Inferior parietal cortex (tissue), 1 donor: ENCODE results near the gene TBC1D3B.
"Not testable (repeated sequence)": the region's sequence is repeated elsewhere in the genome, so short reads cannot be mapped to it uniquely, and the experiment has no call there.

ENCODE experiments used
- DNase-seq: peaks from one replicate; pipeline ENCODE4 v3.0.0-alpha.2; 2016; ENCODE audit errors: extremely low spot score

The TBC1D3B gene

DNA sequence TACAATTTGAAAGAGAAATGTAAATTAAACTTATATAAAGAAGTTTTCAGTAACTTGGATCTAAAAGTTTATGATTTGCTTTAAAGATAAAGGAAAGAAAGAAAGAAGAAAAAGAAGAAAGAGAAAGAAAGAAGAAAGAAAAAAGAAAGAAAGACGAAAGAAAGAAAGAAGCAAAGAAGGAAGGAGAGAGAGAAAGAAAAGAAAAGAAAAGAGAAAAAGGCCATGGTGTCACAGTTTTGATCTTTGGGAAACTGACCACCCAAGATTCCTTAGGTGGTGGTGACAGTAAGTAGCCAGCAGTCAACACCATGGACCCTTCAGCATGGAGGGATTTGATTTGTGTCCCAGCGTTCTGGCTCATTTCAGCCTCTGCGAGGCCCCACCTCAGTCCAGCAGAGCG is 24.7 kb upstream of the TBC1D3B start:
- not testable (repeated sequence) for DNase-seq

DNA sequence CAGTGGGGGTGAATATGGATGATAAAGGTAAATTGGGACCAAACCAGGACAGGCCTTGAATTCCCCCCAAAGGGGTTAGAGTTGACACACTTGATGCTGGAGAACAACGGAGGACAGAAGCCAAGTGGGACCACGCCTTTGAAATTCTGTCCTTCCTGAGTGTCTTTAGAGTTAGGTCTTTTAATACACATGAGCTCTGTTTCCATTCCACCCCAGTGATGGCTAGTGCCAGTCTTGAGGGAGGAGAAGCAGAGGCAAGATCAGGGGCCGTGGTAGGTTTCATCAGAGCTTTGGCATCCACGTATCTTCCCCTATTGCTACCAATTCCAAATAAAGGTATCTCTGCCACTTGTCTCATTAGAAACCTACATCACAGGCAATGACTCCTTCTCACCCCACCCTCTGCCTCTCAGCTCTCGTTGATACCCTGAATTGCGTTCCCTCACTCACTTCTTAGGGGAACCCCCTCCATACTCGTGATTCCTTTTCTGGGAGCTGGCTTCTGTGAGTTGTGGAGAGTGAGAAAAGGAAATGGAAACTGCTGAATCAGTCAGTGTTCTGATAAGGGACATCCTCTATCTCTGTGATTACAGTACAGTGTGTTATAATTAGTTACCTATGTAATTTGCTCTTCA is 22.5 kb upstream of the TBC1D3B start:
- no peak for DNase-seq

DNA sequence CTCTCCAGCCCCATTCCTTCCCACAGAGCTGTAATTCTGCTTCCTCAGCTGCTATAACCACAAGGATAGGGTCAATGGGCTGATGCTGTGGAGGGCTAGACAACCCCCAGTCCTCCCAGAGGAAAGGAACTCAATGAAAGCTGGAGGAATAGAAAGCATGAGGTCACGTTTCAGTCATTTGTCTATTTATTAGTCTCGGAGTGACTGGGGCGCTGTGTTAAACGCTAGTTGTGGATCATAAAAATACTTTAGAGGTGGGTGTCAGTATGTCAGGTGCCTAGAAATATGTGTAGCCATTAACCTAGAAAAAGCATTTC is 20.9 kb upstream of the TBC1D3B start:
- DNase-seq = no peak

DNA sequence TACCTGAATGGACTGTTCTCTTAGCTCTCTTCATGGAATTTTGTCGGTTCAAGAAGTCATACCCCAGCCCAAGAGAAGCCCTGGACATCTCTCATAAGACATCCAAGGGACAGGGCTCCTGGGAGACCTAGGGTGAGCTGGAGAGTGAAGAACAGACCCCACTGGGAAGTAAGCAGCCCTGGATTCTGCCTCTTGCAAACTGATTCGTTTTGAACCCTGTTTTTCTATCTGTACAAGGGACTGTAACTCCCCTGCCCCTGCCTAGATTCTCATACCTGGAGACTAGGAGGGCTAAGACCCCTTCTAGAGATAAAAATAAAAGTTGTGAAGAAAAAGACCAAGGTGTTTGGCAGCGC is 19.7 kb upstream of the TBC1D3B start:
- no peak for DNase-seq

DNA sequence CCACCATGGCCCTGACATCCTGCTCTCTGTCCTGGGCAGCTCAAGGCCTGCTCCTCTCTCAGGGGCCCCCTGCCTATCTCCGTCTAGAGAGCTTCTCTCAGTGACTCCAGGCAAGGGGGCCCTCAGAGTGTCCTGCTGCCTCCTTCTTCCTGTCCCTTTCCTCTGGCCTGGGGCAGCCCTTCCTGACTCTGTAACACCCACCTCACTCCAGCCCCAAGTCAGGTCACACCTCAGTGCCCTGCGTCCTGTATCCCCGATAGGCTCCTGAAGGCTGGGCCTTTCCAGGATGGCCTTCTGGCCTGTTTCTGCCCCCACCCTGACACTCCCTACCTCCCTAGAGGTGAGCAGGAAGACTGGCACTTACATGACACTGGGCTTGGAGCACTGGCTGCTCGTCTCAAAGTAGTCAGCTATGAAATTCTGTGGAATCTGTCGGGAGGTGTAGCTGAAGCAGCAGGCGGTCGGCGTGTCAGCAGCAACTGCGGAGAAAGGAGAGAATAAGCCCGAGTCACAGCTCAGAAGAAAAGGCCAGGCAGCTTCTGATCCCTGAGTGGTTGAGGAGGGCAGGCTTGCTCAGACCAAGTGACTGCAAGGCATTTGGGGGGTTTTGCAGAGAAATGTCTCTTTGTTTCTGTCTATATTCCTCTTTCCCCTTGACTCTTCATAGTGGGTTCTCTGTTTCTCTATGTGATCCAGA is 19.1 kb upstream of the TBC1D3B start:
- DNase-seq = no peak

DNA sequence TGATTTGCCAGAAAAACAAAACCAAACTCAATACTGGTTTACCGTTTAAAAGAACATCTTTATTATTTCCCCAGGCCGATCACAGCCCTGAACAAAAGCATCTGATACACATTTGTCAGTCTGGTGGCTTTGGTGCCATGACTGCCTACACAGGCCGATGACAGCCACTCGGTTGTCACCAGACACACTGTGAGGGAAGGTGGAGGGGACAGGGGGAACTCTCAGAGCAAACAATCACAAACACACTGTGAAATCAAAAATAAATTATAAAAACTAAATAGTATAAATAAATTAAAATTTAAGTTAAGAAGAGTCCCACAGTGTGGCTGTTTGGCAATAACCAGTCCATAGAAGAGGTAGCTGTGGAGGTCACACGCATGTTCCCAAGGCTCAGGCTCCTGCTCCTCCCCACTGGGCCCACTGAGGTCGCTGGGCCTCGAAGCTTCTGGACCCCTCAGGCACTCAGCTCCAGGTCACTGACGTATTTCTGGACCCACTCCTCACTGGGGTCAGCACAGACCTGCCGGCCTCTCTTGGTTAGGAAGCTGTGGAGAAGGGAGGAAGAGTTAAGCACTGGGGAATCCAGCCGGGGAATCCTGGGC is 18.5 kb upstream of the TBC1D3B start:
- DNase-seq = not testable (repeated sequence)

DNA sequence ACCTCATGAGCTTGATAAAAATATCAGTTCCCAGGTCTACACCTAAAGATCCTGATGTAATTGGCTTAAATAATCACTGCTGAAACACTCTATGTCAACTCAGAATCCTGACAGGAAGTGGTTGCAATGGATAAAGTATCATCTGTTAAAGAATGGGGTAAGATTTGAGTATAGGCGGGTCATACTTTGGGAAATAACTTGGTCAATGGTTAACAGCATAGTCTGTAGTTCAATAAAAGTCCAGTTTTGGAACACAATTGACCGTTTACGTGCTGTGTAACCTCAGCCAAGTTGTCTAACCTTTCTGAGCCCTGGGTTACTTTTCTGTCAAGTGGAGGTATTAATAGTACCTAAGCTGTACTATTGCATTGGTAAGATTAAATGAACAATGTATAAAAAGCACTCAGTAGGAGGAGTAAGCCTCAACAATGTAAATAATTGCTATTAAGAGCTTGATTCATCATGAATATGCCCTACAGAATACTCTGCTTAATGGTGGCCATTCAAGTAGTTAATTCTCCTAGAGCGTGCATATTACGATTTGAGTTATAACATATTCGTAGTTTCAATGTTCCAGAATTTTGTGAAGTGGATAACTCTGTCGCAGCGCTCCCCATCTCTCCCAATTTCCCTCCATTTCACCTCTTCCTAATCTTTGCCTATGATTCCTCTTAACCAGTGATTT is 17.9 kb upstream of the TBC1D3B start:
- not testable (repeated sequence) for DNase-seq

DNA sequence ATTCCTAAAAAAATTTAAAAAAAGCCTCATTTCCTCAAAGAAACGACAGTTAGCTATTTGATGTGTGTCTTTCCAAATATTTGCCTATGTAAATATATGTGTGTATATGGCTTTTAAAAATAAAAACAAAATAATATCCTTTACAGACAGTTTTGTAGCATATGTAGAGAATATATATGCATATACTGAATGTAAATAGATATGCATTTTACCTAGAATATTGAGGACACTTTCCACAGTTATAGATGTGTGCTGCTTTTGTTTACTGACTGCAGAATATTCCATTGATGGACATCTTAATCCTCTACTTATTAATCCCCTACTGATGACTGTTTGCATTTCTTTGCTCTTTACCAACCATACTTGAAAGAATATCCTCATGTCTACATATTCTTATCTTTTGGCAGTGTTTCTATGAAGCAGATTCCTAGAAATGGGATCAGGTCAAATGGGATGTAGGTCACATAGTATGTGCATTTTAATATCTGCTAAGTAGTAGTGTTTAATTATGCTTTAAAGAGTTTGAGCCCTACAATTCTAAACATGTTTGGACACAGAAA is 16.9 kb upstream of the TBC1D3B start:
- DNase-seq = no peak

DNA sequence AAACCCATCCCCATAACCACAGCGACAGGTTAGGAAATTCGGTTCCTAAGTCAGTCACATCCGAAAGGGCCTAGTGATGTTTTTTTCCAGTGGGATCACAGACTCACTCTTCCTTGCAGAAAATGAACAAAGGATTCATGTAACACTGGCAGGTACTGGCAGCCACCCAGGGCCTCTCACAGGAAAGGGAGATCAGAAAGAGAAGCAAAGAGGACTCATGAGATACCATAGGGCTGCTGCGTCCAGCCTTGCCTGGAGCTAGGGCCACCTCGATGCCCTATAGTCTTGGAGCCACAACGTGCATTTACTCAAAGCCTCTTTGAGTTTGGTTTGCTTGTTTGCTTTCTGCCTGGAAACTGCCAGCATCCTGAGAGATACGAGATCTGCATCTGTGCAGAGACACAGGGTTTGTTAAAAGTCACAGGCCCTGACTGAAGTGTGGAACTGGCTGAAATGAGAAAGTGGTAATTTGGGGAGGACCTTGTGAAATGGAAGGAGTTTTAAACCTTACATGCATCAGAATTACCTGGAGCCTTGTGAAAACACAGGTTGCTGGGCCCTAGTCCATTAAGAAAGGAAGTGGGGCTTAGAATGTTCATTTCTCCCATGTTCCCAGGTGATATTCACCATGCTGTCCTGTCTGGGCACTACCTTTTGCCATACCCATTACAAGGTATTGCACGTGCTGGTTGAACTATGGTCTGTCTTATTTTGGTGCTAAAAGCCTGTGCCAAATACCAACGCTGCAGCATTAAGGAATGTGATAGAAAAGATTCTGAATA is 14.3 kb upstream of the TBC1D3B start:
- not testable (repeated sequence) for DNase-seq

DNA sequence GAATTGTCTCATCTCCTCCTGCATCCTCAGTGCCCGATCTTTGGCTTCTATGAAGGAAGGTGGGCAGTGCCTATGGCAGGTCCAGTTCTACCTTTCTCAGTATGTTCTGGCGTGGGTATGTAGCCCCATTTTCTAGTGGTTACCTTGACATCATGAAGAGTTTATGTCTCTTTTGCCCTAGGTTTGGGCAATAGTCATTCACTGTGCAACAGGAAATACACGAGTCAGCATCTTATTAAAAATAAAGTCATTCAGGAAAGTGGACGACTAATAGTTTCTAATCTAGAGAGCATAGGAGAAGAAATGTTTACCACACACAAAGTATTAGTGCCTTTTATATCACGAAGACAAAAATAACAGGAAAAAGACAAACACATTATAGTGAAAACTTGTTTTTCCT is 13.6 kb upstream of the TBC1D3B start:
- DNase-seq = not testable (repeated sequence)

DNA sequence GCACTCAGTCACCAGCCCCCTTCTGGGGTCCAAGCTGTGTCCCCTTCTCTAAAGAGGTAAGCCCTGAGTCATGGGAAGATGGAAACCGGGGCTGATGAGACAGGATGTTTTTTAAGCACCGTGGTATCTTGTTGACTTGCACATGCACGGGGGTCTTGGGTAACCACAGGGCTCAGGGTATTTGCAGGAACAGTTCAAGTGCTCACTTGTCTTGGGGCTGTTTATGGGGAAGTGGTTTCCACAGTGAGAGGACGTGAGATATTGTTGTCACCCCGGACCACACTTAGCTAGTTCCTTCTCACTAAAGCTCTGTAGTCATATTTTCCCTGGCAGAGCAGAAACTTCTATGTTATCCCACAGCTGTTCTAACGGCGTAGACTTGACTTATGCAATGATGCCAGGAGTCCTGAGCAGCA is 12.5 kb upstream of the TBC1D3B start:
- no peak for DNase-seq

DNA sequence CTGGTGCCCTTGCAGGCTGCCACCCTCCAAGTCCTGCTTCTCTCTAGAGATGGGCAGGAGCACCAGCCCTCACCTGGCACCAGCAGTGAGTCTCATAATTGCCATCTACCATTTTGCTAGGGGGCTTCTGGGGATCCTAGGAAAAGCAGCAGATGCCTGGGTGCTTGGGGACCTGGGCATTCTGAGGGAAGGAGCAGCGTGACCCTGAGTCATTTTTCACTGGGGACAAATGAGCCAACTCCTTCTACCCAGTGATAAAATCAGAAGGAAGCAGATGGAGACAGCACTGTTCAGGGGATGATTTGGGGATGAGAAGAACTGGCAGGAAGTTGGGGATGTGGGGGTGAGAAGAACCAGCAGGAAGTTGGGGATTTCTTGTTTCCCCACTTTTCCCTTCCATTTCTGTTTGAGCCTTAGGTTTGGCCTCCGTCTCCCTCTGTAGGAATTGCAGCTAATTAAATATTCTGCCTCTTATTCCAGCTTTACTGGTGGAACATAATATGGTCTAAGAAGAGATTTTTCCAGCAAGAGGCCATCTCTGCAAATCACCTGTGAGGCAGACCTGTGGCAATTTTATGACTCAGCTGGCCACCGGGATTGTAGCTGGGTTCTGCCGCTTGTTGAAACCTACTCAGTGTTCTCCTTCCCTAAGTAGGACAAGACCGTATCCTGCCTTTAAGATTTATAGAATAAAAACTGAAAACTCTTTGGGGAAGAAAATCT is 11.7 kb upstream of the TBC1D3B start:
- DNase-seq = not testable (repeated sequence)

DNA sequence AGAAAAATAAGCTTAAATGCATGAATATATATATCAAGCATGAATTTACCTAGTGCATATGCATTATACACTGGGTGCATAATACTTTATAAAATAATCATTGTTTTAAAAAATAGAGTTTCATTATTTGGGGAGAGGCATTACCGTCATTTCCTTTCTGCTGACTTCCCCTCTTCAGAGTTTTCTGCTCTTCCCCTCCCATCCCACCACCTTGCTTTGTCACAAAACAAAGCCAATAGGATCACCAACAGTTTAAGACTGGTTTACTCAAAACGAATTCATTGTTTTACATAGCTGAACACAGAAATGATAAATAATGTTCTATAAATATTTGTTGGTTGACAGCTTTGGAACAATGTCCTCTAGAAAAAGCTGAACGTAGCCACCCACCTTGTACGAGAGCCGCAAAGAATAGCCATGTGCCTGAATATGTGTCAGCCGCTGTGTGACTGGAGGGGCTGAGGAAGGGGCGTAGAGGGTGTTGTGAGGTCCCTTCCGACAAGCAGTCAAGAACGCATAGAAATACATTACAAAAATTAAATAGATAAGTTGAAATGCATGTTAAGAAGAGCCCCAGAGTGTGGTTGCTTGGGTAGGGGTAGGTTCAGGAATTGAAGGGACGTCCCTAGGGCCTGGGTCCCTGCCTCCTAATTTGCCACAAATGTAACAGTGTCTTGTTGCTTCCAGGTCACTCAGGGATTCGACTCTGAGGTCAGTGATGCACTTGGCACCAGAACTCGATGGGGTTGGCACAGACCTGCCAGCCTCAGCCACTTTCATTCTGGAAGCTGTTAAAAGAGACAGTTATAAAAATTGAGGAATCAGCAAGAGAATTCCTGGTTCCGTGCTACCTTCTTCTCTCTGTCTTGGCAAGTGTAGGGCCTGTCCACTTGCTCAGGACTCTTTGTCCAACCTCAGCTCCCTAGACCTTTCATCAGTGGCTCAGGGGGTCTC is 10.7 kb upstream of the TBC1D3B start:
- not testable (repeated sequence) for DNase-seq

DNA sequence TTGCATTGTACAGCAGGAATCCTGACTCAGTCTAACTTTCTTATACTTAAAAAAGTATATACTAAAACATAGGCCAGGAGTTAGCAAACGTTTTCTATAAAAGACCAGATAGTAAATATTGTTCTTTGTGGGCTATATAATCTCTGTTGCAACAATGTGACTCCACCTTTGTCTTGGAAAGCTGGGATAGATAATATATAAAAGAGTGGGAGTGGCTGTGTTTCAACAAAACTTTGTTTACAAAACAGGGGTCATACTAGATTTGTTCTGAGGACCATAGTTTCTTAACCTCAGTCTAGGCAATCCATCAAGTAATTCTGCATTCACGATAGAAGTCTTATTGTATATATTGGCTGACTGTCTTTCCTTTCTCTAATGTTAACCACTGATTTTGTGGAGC is 9.0 kb upstream of the TBC1D3B start:
- no peak for DNase-seq

DNA sequence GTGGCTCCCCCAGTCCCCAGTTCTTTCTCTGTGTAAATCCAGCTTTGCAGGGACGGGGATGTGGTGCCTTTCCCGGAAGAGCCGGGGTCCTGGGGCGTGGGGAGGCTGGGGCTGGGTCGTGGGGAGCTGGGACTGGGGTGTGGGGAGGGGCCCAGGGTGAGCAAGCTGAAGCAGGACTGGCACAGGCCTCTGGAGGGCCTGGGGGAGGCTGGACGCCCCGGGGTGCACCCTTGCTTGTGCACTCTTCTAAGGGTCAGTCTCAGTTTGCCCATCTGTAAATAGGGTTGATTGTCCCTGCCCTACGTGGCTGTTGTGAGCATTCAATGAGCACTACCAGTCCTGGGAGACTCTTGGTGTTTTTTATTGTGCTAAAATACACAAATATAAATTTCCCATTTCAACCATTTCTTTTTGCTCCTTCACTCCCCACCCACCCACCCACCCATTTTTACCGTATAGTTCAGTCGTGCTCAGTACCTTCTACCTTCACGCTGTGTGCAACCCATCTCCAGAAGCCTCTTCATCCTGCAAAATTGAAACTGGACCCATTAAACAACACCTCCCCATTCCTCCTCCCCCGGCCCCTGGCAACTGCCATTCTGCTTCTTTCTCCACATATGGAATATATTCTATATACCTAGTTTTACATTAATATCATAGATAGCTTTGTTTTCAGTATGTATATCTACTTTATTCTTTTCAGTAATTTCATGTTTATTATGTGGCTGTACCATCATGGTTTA is 7.8 kb upstream of the TBC1D3B start:
- no peak for DNase-seq

DNA sequence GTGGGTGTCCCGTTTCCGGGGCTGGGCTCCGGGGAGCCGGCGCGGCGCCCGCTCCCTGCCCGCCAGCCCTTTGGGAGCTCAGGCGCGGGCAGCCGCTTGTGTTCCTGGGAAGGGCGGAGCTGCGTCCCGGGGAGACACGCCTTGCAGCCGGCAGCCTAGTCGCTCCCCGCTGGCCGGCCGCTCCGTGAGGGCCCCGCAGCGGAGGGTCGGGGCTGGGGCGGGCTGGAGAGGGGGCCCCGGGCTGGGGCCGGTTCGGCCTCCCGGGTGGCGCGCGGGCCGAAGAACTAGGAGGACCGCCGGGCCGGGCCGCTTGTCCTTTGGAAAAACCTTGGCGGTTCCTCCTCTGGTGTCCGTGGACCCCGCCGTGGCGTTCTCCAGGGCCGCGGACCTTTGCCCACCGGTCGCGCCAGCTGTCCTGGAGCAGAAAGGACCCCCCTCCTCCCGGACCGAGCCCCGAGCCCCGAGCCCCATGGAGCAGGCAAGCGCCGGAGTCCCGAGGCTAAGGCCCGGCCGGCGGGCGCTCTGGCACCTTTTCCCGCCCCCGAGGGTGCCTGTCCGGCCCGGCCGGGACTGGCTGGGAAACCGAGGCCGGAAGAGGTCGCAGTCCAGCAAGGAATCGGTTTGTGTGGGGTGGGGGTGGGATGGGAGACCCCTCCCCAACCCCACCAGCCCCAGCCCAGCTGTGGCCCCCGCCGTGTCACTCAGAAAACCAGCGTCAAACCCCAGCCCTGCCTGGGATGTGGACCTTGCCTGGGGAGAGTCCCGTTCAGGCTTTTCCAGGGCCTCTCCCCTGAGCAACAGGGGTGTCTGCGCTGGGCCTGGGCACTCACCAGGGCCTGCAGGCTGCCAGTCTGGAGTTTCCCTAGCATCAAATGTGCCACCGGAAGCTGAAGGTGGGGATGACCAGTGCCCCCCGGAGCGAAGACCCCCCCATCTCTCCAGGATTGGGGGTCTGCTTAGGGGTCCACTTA is 6.8 kb upstream of the TBC1D3B start:
- DNase-seq = no peak

DNA sequence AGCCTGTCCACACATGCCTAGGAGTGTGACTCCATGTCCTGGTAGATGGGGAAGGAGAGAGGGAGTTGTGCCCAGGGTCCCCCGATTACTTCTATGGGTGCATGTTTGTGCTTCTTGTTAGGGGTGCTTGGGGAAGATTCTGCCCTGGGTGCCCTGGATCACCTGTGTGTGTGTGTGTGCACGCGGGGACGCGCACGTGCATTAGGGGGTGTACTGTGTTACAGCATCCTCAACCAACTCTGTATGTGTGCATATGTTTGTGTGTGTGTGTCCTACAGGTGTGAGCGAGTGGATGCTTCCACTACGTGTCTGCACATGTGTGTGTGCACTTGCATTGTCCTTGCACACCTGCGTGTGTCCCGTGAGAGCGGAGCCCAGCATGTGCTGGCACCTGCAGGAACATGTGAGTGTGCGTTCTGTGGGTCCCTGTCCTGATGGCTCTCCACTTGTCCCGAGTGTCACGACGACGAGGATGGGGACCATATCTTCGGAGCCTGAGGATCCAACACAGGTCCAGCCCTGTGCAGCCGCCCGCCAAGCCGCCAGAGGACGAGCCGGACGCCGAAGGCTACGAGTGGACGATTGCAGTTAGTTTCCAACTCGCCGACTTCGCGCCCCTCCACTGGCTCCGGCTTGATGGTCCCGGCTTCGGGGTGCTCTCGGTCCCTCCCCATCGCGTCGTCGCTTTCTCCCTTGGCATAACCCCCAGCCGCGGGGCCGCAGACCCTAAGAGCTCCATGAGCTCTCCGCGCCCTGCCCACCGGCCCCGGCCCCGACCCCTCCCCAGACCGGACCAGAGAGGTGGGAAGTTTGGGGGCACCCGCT is 6.0 kb upstream of the TBC1D3B start:
- no peak for DNase-seq
